Measurements from ENCODE around the gene UBE2O. TPM values are rescaled to one million over a fixed set of nuclear protein-coding genes. Genes with fewer than 3 reads are reported as not detected.

UBE2O gene
- total RNA-seq, 2 experiments from 2014 or later, result 43.4 to 79.6 TPM

DNA sequence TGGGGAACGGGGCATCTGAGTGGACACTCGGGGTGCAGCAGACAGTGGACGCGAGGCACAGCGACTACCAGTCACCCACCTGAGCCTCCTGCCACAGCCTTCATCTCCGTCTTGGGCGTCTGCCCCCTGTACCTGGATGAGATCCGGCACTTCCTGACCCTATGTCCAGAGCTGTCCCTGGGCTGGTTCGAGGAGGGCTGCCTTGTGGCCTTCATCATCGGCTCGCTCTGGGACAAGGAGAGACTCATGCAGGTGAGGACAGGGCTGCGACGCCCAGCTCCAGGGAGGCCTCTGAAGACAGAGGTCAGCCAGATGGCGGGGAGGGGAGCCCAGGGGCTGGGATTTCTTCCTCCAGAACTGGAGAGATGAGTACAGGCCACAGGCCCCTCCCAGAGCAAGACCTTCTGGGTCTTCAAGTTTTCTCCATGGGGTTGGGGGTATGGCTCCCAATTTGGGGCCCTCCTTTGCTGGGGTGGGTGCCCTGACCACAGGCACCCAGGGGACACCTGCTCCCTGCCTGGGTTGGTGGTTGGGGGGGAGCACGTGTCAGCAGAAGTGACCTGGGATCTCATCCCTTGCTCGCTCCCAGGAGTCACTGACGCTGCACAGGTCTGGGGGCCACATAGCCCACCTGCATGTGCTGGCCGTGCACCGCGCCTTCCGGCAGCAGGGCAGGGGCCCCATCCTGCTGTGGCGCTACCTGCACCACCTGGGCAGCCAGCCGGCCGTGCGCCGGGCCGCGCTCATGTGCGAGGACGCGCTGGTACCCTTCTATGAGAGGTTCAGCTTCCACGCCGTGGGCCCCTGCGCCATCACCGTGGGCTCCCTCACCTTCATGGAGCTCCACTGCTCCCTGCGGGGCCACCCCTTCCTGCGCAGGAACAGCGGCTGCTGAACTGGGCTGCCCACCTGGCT is 16.4 kb upstream of the UBE2O start:
- Histone ChIP-seq H3K4me1 (ENCODE audit: insufficient read depth, low read length, poor library complexity, severe bottlenecking) (peaks cover 35% of the 10 kb centered on the region), H3K36me3 (ENCODE audit: insufficient read depth, low read length) (peaks cover 53% of the 10 kb centered on the region), H3K4me3 (ENCODE audit: low read depth, low read length, poor library complexity, severe bottlenecking) (no peak overlapping the region), H3K9me3 (ENCODE audit: low read length) (no peaks in the 10 kb centered on the region), H3K79me2 (ENCODE audit: insufficient read depth, low read depth, low read length) (no peaks in the 10 kb centered on the region), H3K9me2 (ENCODE audit: insufficient read depth, low read length) (no peaks in the 10 kb centered on the region), H4K20me1 (ENCODE audit: insufficient read depth, low read length) (no peaks in the 10 kb centered on the region), H3K27ac (ENCODE audit: low read depth, low read length, poor library complexity, severe bottlenecking) (no peak overlapping the region), H3K4me2 (ENCODE audit: low read length) (no peak overlapping the region), H2AFZ (ENCODE audit: low read length) (no peak overlapping the region)
- ChIA-PET POLR2A (no interaction called here), CTCF (ENCODE audit: unreplicated experiment) (interaction anchor here (0.6 kb wide), 1 partner anchor 30 kb away, joined by 3 read pairs; no protein-coding TSS in a partner anchor)
- TF ChIP-seq CTCF (conservative IDR thresholded peaks at IDR 0.05; ENCODE audit: low read length) (no peak), EZH2phosphoT487 (IDR thresholded peaks at IDR 0.05; ENCODE audit: borderline replicate concordance, low read depth, low read length) (no peak)
- BruUV-seq (replicated peaks), result no TSS peak
- intact Hi-C loops (cut with micrococcal nuclease; ENCODE audit: unreplicated experiment), result no loop called here
- DNase-seq (ENCODE audit: low spot score), result no peak

DNA sequence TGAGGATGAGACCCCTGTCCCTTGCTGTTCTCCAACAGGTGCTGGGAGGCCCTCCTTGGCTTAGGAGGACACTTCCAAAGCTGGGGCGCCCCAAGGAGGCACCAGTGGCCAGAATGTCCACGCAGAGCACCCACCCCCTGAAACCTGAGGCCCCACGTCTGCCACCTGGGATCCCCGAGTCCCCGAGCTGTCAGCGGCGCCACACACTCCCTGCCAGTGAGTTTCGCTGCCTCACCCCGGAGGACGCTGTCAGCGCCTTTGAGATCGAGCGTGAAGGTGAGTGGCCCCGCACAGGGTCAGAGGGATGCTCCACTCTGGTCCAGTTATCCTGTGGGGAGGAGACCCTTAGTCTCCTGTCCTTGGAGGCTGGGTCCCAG is 15.7 kb upstream of the UBE2O start:
- no peak for TF ChIP-seq EZH2phosphoT487 (IDR thresholded peaks at IDR 0.05; ENCODE audit: borderline replicate concordance, low read depth, low read length)
- no peak for TF ChIP-seq CTCF (conservative IDR thresholded peaks at IDR 0.05; ENCODE audit: low read length)
- Histone ChIP-seq H3K4me1 (ENCODE audit: insufficient read depth, low read length, poor library complexity, severe bottlenecking) (peaks cover 35% of the 10 kb centered on the region), H3K4me2 (ENCODE audit: low read length) (no peak overlapping the region), H3K4me3 (ENCODE audit: low read depth, low read length, poor library complexity, severe bottlenecking) (no peak overlapping the region), H3K9me2 (ENCODE audit: insufficient read depth, low read length) (no peaks in the 10 kb centered on the region), H3K36me3 (ENCODE audit: insufficient read depth, low read length) (peaks cover 46% of the 10 kb centered on the region), H3K9me3 (ENCODE audit: low read length) (no peaks in the 10 kb centered on the region), H2AFZ (ENCODE audit: low read length) (no peak overlapping the region), H3K27ac (ENCODE audit: low read depth, low read length, poor library complexity, severe bottlenecking) (peak overlapping the region; percentile 38), H4K20me1 (ENCODE audit: insufficient read depth, low read length) (no peaks in the 10 kb centered on the region), H3K79me2 (ENCODE audit: insufficient read depth, low read depth, low read length) (no peaks in the 10 kb centered on the region)
- DNase-seq (ENCODE audit: low spot score), result no peak
- BruUV-seq (replicated peaks), result no TSS peak
- ChIA-PET POLR2A (no interaction called here), CTCF (ENCODE audit: unreplicated experiment) (interaction anchor here (0.6 to 2.3 kb wide), 2 partner anchors 30 to 35 kb away, joined by 3 to 12 read pairs; no protein-coding TSS in a partner anchor)
- intact Hi-C loops (cut with micrococcal nuclease; ENCODE audit: unreplicated experiment), result no loop called here
